Measurements from ENCODE around the gene GNAT1.

Gene GNAT1

DNA sequence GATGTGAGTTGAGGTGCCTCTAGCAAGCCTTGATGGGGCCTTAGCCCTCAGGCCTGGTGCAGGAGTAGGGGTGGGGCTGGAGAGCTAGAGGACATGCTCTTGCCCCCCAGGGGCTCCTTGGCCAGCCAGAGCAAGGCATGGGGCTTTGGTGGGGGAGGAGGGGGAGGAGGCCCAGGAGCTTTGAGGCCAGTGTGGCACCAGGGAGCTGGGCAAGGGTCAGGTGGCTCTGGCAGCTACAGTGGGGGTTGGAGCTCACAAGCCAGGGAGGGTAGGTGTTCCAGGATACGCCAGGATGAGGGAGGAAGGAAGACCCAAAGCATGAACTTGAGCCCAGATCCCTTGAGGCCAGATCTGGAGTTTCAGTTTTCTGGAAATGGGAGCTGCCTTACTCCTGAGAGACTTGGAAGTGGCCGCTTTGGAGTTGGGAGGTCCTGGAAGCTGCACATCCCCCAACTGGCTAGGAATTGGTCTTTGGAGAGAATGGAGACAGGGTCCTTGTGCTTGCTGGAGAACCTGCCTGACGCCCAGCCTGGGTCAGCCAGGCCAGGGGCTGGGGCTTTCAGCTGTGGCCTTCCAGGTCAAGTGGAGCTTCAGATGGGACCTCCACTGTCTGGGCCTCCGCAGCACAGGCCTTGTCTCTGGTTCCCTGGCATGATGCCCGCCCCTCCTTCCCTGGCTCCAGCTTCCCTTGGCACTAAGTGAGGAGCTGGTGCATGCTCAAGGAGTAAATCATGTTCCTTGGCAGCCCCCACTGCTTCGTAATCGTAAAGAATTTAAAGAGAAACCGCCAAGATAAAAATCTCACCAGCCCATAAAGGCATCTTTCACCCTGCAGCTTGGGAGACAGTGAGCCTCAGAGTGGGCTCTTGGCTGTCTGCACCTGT is 27.6 kb upstream of the GNAT1 start:
- Histone ChIP-seq H3K36me3 (ENCODE audit: control insufficient read depth in 1 of 2, insufficient read depth in 2 of 2, low read length in 2 of 2) (no peaks in the 10 kb centered on the region), H3K27ac (ENCODE audit: low read length) (peak overlapping the region; percentile 31), H3K4me1 (ENCODE audit: control insufficient read depth in 1 of 2, insufficient read depth in 2 of 2, low read length in 2 of 2) (peaks cover 56 to 57% of the 10 kb centered on the region in 2 donors), H3K9me3 (ENCODE audit: control insufficient read depth in 1 of 2, low read length in 2 of 2) (no peaks in the 10 kb centered on the region), H3K27me3 (ENCODE audit: low read depth, low read length) (no peaks in the 10 kb centered on the region), H3K4me3 (ENCODE audit: low read depth in 1 of 2, low read length in 2 of 2) (peak overlapping the region in 1 of 2 donors; percentile 14)

DNA sequence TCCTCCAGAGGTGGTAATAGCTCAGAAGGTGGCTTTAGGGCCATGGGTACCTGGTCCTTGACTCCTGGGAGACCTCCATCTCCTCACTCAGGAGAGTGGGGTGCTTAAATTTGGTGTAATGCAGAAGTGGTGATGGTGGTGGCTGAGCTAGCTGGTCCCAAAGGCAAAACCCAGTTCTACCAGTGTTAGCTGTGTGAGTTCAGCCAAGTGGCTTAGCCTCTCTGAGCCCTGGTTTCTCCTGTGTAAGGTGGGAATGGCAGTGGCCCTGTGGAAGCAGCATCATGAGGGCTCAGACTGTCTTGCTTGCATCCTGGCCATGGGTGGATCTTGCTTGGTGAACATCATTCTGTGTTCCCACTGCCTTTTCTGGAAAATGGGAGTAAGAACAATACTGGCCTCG is 26.9 kb upstream of the GNAT1 start:
- H3K36me3 ChIP-seq (ENCODE audit: control insufficient read depth in 1 of 2, insufficient read depth in 2 of 2, low read length in 2 of 2) = no peaks in the 10 kb centered on the region
- no peaks in the 10 kb centered on the region for H3K9me3 ChIP-seq (ENCODE audit: control insufficient read depth in 1 of 2, low read length in 2 of 2)
- H3K4me1 ChIP-seq (ENCODE audit: control insufficient read depth in 1 of 2, insufficient read depth in 2 of 2, low read length in 2 of 2) = peaks cover 56 to 57% of the 10 kb centered on the region in 2 donors
- peak overlapping the region; percentile 31 for H3K27ac ChIP-seq (ENCODE audit: low read length)
- no peaks in the 10 kb centered on the region for H3K27me3 ChIP-seq (ENCODE audit: low read depth, low read length)
- H3K4me3 ChIP-seq (ENCODE audit: low read depth in 1 of 2, low read length in 2 of 2) = peak overlapping the region in 1 of 2 donors; percentile 14

DNA sequence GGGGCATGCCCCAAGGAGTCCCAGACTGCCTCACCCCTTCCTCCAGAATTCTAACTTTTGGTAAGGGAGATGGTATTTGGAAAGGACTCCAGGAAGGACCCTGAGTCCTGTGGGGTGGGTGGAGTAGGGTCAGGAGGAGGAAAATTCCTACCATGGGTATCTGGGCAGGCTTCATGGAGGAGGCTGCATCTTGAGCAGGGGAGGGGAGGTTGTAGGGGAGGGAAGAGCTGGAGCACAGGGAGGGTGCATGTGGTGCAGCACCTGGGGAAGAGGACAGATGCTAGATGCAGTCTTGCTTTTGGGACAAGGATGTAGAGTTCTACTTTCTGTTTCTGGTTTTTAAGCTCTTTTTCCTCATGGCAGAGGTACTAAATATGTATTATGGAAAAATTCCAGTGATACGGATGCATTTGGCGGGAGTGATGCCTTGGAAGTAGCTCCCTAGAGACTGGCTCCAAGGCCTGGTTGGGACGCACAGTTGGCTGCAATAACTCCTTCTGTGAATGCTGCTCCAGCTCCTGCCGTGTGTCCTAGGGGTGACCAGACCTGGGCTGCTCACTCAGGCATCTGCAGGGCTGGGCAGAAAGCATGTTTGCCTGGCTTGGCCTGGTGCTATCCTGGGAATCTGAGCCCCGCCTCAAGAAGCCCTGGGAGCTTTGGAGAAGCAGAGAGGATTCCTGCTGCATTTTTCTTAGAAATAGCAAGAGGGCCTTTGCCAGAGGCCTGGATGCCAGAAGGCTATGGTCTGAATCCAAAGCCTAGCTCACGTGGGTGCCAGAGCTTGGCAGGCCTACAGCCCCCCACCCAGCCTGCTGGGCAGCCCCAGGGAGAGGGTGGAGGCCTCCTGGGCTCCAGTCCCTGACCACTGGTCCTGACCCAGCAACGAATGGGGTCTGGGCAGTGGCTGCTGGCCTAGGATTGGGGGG is 26.2 kb upstream of the GNAT1 start:
- Histone ChIP-seq H3K4me3 (ENCODE audit: low read depth in 1 of 2, low read length in 2 of 2) (peak overlapping the region in 1 of 2 donors; percentile 14), H3K4me1 (ENCODE audit: control insufficient read depth in 1 of 2, insufficient read depth in 2 of 2, low read length in 2 of 2) (peaks cover 54 to 57% of the 10 kb centered on the region in 2 donors), H3K27me3 (ENCODE audit: low read depth, low read length) (no peaks in the 10 kb centered on the region), H3K36me3 (ENCODE audit: control insufficient read depth in 1 of 2, insufficient read depth in 2 of 2, low read length in 2 of 2) (no peaks in the 10 kb centered on the region), H3K9me3 (ENCODE audit: control insufficient read depth in 1 of 2, low read length in 2 of 2) (no peaks in the 10 kb centered on the region), H3K27ac (ENCODE audit: low read length) (peak overlapping the region; percentile 39)

DNA sequence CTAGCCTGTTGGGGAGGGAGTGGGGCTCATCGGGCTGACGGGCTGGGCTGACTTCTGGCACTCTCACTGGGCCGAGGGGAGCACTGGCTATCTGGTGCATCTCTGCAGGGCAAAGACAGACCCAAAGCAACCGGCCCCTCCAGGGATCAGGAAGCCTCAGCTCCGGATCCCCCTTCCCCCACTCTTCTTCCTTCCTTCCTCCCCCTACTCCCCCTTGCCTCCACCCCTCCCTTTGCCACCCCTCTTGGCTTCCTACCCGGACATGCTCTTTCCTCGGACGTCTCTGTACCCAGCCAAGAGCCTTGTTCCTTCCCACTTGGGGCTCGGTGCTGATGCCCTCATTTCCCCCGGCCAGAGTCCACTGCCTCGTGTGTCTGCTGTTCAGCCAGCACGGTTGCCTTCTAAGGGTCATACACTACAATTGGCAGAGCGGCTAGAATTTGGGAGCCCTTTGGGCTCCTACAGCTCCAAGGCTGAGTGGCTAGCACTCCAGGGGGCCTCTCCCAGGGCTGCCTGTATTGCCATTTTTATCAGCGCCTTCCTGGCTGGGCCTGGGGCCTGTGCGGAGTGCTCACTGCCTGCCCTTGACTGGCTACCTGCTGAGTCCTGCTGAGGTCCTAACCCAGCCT is 25.4 kb upstream of the GNAT1 start:
- peak overlapping the region; percentile 39 for H3K27ac ChIP-seq (ENCODE audit: low read length)
- H3K27me3 ChIP-seq (ENCODE audit: low read depth, low read length) = no peaks in the 10 kb centered on the region
- H3K9me3 ChIP-seq (ENCODE audit: control insufficient read depth in 1 of 2, low read length in 2 of 2) = no peaks in the 10 kb centered on the region
- no peaks in the 10 kb centered on the region for H3K36me3 ChIP-seq (ENCODE audit: control insufficient read depth in 1 of 2, insufficient read depth in 2 of 2, low read length in 2 of 2)
- H3K4me3 ChIP-seq (ENCODE audit: low read depth in 1 of 2, low read length in 2 of 2) = peak overlapping the region in 1 of 2 donors; percentile 9
- H3K4me1 ChIP-seq (ENCODE audit: control insufficient read depth in 1 of 2, insufficient read depth in 2 of 2, low read length in 2 of 2) = peaks cover 51 to 52% of the 10 kb centered on the region in 2 donors

DNA sequence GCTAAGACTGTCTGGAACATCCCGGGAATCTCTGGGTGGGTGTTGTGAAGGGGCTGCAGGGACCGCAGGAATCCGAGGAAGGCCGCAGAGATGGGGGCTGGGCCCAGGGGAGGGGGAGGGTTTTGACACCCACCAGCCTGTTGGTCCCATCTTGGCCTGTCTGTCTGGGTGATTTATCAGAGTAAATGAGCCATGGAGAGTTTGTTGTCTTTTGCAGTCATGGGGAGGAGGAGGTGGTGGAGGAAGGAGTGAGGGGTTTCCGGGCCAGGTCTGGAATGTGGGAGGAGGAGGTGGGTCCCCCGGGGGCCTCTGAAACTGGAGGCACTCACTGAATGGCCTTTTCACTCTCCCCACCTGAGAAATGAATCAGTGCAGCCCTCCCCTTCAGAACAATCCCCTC is 24.8 kb upstream of the GNAT1 start:
- H3K4me1 ChIP-seq (ENCODE audit: control insufficient read depth in 1 of 2, insufficient read depth in 2 of 2, low read length in 2 of 2) = peaks cover 46 to 47% of the 10 kb centered on the region in 2 donors
- no peaks in the 10 kb centered on the region for H3K36me3 ChIP-seq (ENCODE audit: control insufficient read depth in 1 of 2, insufficient read depth in 2 of 2, low read length in 2 of 2)
- H3K9me3 ChIP-seq (ENCODE audit: control insufficient read depth in 1 of 2, low read length in 2 of 2) = no peaks in the 10 kb centered on the region
- peak overlapping the region; percentile 65 for H3K27ac ChIP-seq (ENCODE audit: low read length)
- no peaks in the 10 kb centered on the region for H3K27me3 ChIP-seq (ENCODE audit: low read depth, low read length)
- H3K4me3 ChIP-seq (ENCODE audit: low read depth in 1 of 2, low read length in 2 of 2) = no peak overlapping the region

DNA sequence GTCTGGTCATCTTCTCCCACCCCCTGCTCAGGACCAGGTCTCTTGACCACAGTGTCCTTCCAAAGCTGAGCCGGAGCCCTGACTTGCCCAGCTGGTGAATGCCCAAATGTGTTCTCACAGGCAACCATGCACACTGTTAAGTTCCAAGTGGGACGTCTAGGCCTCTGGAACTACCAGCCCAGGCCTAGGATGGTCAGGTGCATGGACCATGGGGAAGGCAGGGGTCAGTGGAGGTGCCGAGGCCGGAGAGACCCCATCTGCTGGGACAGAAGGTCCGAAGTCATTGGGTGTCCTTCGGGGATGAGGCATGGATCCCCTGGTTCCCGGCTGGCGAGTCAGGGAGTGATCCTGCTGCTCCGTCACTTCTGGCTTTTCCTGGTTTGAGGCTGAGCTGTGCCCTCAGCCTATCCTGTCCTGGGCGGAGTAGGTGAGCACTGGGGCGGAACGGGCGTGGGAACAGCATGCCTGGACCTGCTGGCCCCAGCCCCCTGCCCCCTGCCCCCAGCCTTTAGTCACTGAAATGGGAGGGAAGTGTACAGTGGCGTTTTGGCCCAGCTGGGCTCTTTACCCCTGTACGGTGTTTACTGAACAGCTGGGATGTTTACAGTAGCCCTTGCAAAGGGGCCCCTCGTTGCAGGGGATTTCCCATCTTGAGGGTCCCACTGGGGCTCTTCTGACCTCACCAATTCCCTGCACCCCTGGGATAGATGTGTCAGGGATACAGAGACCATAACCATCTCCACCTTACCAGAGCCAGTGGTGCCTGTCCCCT is 24.2 kb upstream of the GNAT1 start:
- no peaks in the 10 kb centered on the region for H3K9me3 ChIP-seq (ENCODE audit: control insufficient read depth in 1 of 2, low read length in 2 of 2)
- peaks cover 43 to 47% of the 10 kb centered on the region in 2 donors for H3K4me1 ChIP-seq (ENCODE audit: control insufficient read depth in 1 of 2, insufficient read depth in 2 of 2, low read length in 2 of 2)
- no peaks in the 10 kb centered on the region for H3K36me3 ChIP-seq (ENCODE audit: control insufficient read depth in 1 of 2, insufficient read depth in 2 of 2, low read length in 2 of 2)
- H3K27ac ChIP-seq (ENCODE audit: low read length) = peak overlapping the region; percentile 65
- no peak overlapping the region for H3K4me3 ChIP-seq (ENCODE audit: low read depth in 1 of 2, low read length in 2 of 2)
- no peaks in the 10 kb centered on the region for H3K27me3 ChIP-seq (ENCODE audit: low read depth, low read length)

DNA sequence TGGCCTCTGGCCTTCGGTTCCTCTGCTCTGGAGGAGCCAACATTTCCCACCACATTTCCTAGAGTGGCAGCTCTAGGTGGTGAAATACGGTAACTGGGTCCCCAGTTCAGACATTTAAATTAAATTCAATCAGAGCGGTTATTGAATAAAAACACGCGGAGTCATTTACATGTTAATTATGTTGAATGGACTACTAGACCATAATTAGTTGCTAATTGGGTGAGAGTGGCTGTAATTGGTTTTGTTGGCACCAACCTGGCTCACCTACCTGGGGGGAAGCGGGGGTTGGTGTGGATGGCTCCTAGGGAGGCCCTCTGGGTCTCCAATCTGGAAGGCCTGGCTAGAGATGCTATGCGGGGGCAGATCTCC is 23.6 kb upstream of the GNAT1 start:
- H3K27ac ChIP-seq (ENCODE audit: low read length) = no peak overlapping the region
- no peak overlapping the region for H3K4me3 ChIP-seq (ENCODE audit: low read depth in 1 of 2, low read length in 2 of 2)
- H3K9me3 ChIP-seq (ENCODE audit: control insufficient read depth in 1 of 2, low read length in 2 of 2) = no peaks in the 10 kb centered on the region
- peaks cover 41 to 43% of the 10 kb centered on the region in 2 donors for H3K4me1 ChIP-seq (ENCODE audit: control insufficient read depth in 1 of 2, insufficient read depth in 2 of 2, low read length in 2 of 2)
- no peaks in the 10 kb centered on the region for H3K36me3 ChIP-seq (ENCODE audit: control insufficient read depth in 1 of 2, insufficient read depth in 2 of 2, low read length in 2 of 2)
- H3K27me3 ChIP-seq (ENCODE audit: low read depth, low read length) = no peaks in the 10 kb centered on the region

DNA sequence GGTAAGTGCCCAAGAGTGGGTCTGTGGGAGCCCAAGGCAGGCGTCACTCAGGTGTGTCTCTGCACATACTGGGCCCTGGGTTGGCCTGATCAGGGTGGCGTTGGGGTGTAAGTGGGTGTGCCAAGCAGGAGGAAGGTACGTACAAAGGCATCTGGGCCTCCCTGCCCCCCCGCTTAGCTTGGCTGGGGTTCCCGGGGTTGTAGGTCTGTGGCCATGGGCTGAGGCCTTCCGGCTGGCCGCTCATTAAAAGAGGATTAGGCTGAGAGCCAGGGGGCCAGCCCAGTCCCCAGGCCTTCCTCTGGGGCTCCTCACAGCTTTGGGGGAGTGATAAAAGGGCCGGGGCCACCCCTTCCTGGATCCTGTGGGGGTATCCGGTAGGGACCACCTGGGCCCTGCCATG is 23.0 kb upstream of the GNAT1 start:
- Histone ChIP-seq H3K27ac (ENCODE audit: low read length) (no peak overlapping the region), H3K27me3 (ENCODE audit: low read depth, low read length) (no peaks in the 10 kb centered on the region), H3K4me3 (ENCODE audit: low read depth in 1 of 2, low read length in 2 of 2) (no peak overlapping the region), H3K4me1 (ENCODE audit: control insufficient read depth in 1 of 2, insufficient read depth in 2 of 2, low read length in 2 of 2) (peaks cover 35 to 41% of the 10 kb centered on the region in 2 donors), H3K36me3 (ENCODE audit: control insufficient read depth in 1 of 2, insufficient read depth in 2 of 2, low read length in 2 of 2) (no peaks in the 10 kb centered on the region), H3K9me3 (ENCODE audit: control insufficient read depth in 1 of 2, low read length in 2 of 2) (no peaks in the 10 kb centered on the region)

DNA sequence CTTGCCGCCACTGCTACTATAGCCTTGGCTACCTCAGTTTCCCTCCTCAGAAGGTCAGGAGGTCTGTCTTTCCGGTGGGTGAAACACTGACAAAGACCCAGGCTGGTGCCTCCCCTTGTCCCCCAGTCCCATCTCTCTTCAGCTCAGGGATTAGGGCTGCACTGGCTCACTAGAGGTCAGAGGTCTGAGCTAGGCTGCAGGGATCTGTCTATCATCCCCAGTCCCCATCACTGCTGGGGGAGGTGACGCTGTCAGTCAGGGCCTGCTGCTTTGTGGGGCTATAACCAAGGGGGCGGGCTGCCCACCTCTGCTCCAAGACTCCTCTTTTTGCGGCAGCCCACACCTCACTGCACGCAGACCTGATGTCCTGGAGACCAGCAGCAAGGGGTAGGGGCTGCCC is 22.6 kb upstream of the GNAT1 start:
- H3K27ac ChIP-seq (ENCODE audit: low read length) = no peak overlapping the region

DNA sequence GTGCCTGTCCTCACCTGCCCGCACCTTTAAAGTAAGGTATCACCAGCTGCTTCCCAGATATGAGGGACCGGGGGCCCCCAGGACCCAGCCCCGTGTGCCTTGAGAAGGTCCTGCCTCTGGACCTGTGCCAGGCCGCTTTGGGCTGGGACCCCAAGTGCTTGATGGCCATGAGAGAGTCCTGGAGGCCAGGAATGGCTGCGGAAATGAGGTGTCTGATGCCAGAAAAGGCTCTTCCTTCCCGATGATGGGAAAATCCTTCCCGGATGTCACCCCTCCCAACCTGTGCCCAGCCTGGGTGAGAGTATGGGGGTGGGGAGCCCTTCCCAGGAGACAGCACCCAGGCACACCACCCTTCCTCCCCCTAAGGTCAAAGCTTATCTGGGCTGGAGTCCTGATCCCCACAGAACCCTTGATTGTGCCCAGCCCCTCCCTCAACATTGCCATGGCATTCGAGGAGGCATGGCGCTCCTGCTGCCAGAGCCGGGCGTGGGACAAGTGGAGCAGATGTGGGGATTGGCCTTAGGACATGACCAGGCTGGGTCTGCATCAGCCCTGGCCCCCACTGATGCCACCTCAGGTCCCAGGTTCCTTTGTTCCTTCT is 22.1 kb upstream of the GNAT1 start:
- H3K27me3 ChIP-seq (ENCODE audit: low read depth, low read length) = no peaks in the 10 kb centered on the region
- no peaks in the 10 kb centered on the region for H3K9me3 ChIP-seq (ENCODE audit: control insufficient read depth in 1 of 2, low read length in 2 of 2)
- H3K4me1 ChIP-seq (ENCODE audit: control insufficient read depth in 1 of 2, insufficient read depth in 2 of 2, low read length in 2 of 2) = peaks cover 28 to 31% of the 10 kb centered on the region in 2 donors
- no peaks in the 10 kb centered on the region for H3K36me3 ChIP-seq (ENCODE audit: control insufficient read depth in 1 of 2, insufficient read depth in 2 of 2, low read length in 2 of 2)
- H3K4me3 ChIP-seq (ENCODE audit: low read depth in 1 of 2, low read length in 2 of 2) = no peak overlapping the region
- no peak overlapping the region for H3K27ac ChIP-seq (ENCODE audit: low read length)

More for the DNA sequence above, 22.6 kb upstream of the GNAT1 start:
- Histone ChIP-seq H3K36me3 (ENCODE audit: control insufficient read depth in 1 of 2, insufficient read depth in 2 of 2, low read length in 2 of 2) (no peaks in the 10 kb centered on the region), H3K27me3 (ENCODE audit: low read depth, low read length) (no peaks in the 10 kb centered on the region), H3K9me3 (ENCODE audit: control insufficient read depth in 1 of 2, low read length in 2 of 2) (no peaks in the 10 kb centered on the region), H3K4me1 (ENCODE audit: control insufficient read depth in 1 of 2, insufficient read depth in 2 of 2, low read length in 2 of 2) (peaks cover 33 to 36% of the 10 kb centered on the region in 2 donors), H3K4me3 (ENCODE audit: low read depth in 1 of 2, low read length in 2 of 2) (no peak overlapping the region)

All from muscle layer of duodenum (tissue), 2 donors.